ENCODE data around the gene TSPAN18. TPM values are rescaled to one million over a fixed set of nuclear protein-coding genes. Genes with fewer than 3 reads are reported as not detected.

TSPAN18 gene
- total RNA-seq, 2 donors from 2014 or later = 3.4 to 13.4 TPM

DNA sequence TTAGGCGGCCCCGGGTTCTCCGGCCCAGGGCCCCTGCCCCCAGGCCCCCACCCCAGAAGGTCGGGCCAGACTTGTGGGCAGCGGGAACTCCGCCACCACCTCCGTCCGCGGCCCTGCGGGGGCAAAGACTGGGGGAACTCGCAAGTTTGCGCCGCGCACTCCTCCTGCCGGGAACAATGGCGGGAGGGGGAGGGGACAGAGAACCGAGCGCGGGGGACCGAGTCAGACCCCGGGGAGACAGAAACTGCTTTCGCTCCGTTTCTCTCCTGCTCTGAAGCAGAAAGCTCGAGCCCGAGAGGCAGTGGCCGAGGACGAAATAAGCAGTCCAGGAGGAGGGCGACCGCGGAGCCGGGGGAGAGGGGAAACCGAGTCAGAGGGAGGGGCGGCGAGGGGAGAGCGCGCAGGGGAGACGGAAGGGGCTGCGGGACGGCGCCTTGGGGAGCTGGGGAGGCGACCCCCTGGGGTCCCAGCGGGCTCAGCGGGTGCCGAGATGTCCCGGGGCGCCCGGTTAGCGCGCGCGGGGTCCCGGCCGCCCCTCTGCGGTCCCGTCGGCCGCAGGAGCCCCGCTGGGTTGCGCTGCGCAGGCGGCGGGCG, 223.4 kb downstream of the TSPAN18 start:
- TF ChIP-seq, protein P1, sequence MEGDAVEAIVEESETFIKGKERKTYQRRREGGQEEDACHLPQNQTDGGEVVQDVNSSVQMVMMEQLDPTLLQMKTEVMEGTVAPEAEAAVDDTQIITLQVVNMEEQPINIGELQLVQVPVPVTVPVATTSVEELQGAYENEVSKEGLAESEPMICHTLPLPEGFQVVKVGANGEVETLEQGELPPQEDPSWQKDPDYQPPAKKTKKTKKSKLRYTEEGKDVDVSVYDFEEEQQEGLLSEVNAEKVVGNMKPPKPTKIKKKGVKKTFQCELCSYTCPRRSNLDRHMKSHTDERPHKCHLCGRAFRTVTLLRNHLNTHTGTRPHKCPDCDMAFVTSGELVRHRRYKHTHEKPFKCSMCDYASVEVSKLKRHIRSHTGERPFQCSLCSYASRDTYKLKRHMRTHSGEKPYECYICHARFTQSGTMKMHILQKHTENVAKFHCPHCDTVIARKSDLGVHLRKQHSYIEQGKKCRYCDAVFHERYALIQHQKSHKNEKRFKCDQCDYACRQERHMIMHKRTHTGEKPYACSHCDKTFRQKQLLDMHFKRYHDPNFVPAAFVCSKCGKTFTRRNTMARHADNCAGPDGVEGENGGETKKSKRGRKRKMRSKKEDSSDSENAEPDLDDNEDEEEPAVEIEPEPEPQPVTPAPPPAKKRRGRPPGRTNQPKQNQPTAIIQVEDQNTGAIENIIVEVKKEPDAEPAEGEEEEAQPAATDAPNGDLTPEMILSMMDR (IDR thresholded peaks at IDR 0.05) = no peak
- peak; percentile 64 for DNase-seq
- Histone ChIP-seq H3K36me3 (no peaks in the 10 kb centered on the region), H3K9ac (ENCODE audit: low read depth in 2 of 2, low read length in 2 of 2) (peak overlapping the region; percentile 88 to 95), H3K4me3 (peak overlapping the region; percentile 83), H3K27me3 (no peaks in the 10 kb centered on the region), H3K27ac (peak overlapping the region; percentile 95), H3K9me3 (no peaks in the 10 kb centered on the region), H3K4me1 (peaks cover 13% of the 10 kb centered on the region)
- intact Hi-C loops (cut with DNase I) = no loop called here

DNA sequence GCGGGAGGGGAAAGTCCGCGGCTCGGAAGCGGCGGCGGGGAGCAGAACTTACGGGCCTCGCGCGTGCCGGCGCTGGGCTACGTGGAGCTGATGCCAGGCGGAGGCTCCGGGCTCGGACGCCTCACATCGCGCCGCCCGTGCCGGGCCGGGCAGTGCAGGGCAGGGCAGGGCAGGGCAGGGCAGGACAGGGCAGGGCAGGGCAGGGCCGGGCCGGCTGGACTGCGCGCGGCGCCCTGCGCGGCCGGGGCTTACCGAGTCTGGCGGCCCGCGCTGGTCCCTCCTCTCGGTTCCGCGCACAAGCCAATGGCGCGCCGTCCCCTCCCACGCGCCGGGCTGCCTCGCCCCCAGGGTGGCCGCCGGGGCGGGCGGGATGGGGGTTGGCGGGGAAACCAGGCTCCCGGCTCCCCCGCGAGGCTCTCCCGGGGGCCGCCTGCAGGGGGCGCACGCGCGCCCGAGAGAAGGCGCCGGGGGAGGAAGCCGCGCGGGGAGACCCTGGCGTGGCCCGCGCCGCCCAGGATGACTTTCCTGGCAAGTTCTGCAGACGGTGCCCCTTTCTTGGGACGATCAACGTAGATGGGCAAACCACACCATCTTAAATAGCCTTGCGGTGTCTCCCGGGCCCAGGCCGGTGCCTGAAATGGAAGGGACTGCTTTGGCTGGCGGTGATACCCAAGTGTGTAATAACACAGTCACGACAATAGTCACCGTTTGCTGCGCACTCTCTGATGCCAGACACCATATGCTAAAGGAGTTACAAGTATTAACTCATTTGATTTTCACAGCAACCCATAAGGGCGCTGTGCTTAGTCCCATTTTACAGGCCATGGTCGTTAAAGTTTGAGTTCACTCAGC, 224.1 kb downstream of the TSPAN18 start, which contains the start of gene TP53I11:
Gene TP53I11 (minus strand): TSS at position 259 of the 852 bp plus-strand sequence. CDS start 12,548 bp downstream, outside the sequence.
- peak; percentile 89 for DNase-seq
- H3K9ac ChIP-seq (ENCODE audit: low read depth in 2 of 2, low read length in 2 of 2) = peak within 1 kb of the TSS; percentile 88 to 95
- peak within 1 kb of the TSS; percentile 83 for H3K4me3 ChIP-seq
- intact Hi-C loops (cut with DNase I) = no loop called here
- TF ChIP-seq, protein P1 (IDR thresholded peaks at IDR 0.05) = peak; percentile 79
- peak within 1 kb of the TSS; percentile 95 for H3K27ac ChIP-seq
- peaks cover 13% of the 10 kb centered on the region for H3K4me1 ChIP-seq
- H3K9me3 ChIP-seq = no peaks in the 10 kb centered on the region
- H3K36me3 ChIP-seq = no peaks in the 10 kb centered on the region
- H3K27me3 ChIP-seq = no peaks in the 10 kb centered on the region

DNA sequence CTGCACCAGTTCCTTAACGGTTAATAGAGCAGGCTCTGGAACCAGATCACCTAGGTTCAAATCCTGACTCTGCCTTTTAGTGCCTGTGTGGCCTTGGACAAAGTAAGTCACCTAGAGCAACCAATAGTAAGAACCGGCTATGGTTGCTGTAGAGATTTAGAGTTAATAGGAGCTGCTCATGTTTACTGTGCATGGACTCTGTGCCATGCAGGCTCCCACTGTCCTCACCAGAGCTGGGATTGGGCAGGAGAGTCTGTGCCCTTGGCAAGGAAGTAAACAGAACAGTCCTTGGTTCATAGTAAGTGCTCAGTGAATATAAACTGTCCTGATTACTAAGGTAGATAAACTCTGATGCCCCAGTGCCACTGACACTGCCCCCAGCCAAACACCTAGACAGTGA, 225.3 kb downstream of the TSPAN18 start:
- Histone ChIP-seq H3K4me3 (no peak overlapping the region), H3K27ac (peak overlapping the region; percentile 95), H3K4me1 (peaks cover 15% of the 10 kb centered on the region), H3K36me3 (no peaks in the 10 kb centered on the region), H3K27me3 (no peaks in the 10 kb centered on the region), H3K9ac (ENCODE audit: low read depth in 2 of 2, low read length in 2 of 2) (peak overlapping the region in 1 of 2 donors; percentile 51), H3K9me3 (no peaks in the 10 kb centered on the region)
- TF ChIP-seq, protein P1 (IDR thresholded peaks at IDR 0.05) = no peak
- intact Hi-C loops (cut with DNase I) = no loop called here
- DNase-seq = peak; percentile 72

DNA sequence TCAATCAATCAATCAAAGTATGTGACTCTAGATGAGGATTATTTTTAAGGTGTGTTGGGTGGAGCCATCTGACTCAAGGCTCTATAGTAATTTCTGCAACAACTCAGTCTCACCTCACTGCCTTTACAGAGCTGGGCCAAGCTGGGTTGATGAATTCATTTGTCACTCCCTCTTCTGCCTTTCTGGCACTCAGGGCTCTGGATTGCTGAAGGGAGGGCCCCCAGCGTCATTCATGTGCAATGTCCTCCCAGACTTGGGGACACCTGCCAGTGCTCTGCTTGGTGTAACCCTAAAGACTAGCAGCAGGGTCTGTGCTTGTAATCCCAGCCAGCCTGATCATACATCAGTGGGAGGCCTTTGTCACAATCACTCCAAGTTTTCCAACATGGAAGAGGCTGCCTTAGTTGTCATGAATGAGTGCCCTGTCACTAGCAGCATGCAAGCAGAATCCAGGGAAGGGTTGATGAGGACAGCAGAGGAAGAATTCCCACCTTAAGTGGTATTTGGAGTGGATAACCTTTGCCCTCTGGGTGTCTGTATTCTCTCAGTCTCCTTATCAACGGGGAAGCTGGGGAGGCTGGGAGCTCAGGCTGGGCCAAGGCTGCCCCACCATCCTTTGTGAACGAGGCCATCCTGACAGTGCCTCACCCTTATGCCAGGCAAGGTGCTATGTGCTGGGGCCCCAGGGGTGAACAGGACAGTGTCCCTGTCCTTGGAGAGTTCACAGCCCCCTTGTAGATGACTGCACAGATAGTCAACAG, 225.9 kb downstream of the TSPAN18 start:
- no peaks in the 10 kb centered on the region for H3K9me3 ChIP-seq
- H3K36me3 ChIP-seq = no peaks in the 10 kb centered on the region
- DNase-seq = no peak
- intact Hi-C loops (cut with DNase I) = no loop called here
- no peak overlapping the region for H3K4me3 ChIP-seq
- peak overlapping the region; percentile 20 to 51 for H3K9ac ChIP-seq (ENCODE audit: low read depth in 2 of 2, low read length in 2 of 2)
- peaks cover 18% of the 10 kb centered on the region for H3K4me1 ChIP-seq
- H3K27ac ChIP-seq = peak overlapping the region; percentile 95
- TF ChIP-seq, protein P1 (IDR thresholded peaks at IDR 0.05) = no peak
- no peaks in the 10 kb centered on the region for H3K27me3 ChIP-seq

Data from colonic mucosa (tissue), 4 donors.